Left forelimb (tissue), 1 donor: ENCODE results near the gene KRTCAP2.
"Not testable (repeated sequence)": the region's sequence is repeated elsewhere in the genome, so short reads cannot be mapped to it uniquely, and the experiment has no call there.

ENCODE experiments used
- DNase-seq: peaks from one replicate; pipeline ENCODE4 v3.0.0-alpha.2; 2018; ENCODE audit warnings: low spot score

KRTCAP2 gene

DNA sequence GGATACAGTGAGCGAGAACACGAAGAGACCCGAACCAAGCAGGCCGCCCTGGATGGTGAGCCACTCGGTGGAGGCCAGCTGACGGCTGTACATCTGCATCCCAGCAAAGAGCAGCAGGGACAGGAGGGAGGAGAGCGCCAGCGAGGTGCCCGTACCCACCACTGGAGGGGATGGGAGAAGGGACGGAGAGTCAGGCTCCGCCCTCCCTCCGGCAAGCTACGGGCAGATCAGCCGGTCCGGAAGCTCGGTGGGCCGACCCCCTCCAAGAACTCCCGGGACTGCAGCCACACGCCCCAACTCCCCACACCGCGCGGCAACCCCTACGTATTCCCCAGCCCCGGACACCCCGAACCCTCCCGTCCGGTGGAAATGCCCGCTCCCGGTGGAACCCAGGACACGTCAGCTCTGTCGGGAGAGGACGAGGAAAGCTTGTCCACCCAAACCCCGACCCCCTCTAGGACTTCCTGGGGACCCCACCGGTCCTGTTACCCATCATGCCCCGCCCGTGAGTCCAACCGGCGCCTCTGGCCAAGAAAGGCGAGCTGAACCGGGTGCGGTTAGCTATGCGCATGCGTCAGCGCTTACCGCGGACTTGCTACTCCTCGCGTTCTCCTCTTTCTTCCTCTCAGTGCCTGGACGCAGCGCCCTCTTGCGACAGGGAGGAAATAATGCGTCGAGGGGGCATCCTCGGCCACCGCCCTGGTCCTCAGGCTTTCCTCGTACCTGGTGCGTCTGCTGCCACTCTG lies at the start of gene KRTCAP2:
KRTCAP2 (minus strand) TSS at position 573 of the 746 bp plus-strand sequence; CDS start at position 493, 80 bp downstream.
- DNase-seq = peak; percentile 94

GRCh38 chr1:155220211-155220965 lies 47.3 kb upstream of the KRTCAP2 start:
- DNase-seq = not testable (repeated sequence)

GRCh38 chr1:155219592-155220031 lies 46.5 kb upstream of the KRTCAP2 start:
- DNase-seq = no peak

GRCh38 chr1:155218854-155219591 lies 45.9 kb upstream of the KRTCAP2 start:
- DNase-seq = no peak

- DNase-seq = not testable (repeated sequence)
Measured at GRCh38 chr1:155214702-155215101, 41.6 kb upstream of the KRTCAP2 start.

DNA sequence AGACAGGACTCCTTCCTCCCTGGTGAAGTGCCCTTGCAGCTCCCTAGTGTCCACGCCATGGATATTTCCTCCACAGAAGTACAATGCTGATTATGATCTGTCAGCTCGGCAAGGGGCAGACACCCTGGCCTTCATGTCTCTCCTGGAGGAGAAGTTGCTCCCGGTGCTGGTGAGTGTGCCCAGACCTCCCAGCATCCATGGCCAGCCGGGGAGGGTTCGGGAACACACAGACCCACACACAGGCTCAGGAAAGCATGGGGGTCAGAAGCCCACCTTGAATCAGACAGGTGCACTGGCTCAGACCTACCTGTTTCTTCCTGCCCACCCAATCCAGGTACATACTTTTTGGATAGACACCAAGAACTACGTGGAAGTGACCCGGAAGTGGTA lies 38.9 kb upstream of the KRTCAP2 start:
- DNase-seq = not testable (repeated sequence)

DNA sequence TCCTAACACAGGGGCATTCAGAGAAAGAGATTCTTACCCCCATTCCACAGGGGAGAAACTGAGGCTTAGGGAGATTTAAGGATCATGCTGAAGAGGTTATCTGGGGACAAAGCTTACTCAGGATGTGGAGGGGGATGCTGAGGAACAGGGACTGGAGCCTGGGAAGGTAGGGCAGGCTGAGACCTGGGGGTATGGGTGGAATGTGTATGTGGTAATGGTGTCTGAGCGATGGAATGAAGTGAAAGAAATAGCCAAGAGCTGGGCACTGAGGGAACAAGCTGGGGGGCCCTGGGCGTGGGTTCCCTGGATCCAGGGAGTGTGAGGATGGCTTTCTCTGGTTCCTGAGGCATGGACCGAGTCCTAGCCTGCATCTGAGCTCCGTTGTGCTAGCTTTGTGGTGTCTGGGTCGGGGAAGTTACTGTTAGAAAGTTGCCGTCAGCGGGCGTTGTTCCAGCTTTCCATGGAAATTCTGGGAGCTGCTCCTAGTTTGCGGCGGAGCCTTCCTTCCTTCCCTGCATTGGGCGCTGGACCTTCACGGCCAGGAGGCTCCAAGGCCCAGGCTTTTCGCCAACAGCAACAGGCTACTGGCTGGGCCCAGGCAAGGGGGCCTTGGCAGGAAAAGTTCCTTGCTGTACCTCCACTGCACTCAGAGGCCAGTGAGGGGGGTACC lies 38.4 kb upstream of the KRTCAP2 start:
- peak; percentile 81 for DNase-seq

DNA sequence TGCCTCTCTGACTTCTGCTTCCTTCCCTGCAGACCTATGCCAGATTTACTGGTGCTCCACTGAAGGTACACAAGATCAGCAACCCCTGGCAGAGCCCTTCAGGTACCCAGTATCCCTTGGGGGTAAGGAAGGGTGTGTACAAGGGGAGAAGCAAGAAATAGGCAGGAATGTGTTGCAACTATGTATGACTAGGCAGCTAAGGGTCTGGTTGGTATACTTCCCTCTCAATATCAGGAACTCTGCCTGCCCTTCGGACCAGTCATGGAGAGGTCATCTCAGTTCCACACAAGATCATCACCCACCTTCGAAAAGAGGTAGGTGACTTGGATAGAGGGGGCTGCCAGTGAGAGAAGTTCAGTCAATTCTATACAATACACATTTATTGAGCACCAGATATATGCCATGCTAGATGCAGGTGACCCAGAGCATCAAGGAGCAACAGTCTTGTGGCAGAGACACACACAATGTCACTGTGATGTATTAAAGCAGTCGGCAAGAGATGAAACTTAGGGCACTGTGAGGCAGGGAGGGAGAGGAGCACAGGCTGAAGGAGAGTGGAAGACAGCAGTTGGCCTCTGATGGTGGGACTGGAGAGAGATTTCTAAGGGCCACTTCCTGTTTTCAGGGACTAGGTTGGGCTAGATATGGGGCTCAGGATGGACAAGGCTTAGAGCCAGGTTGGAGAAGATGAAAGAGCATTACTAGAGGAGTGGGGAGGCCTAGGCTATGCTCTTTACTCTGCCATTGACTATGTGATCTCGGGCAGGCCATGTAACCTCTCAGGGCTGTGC lies 37.4 kb upstream of the KRTCAP2 start:
- DNase-seq = no peak

DNA sequence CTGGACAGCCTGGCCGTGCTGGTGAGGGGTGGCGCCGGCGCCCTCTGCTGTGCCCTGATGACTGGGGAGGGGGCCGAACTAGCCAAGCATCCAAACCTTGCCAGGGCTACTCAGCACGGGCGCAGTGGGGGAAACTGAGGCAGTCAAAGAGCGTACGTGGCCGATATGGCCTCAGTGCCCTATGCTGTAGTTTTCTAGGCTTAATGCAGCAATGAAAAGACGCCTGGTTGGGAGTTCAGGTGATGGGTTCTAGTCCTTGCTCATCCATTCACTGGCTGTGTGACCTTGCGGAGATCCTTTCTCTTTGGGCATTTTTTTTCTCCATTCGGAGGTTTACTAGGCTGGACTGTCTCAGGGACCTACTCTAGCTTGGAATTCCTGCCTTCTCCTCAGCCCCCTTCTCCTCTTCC lies 36.2 kb upstream of the KRTCAP2 start:
- no peak for DNase-seq

- DNase-seq = peak; percentile 95
Measured at GRCh38 chr1:155208541-155209311, 35.6 kb upstream of the KRTCAP2 start, which contains the start of gene MTX1. MTX1 (plus strand) TSS chr1:155208695; CDS start chr1:155208805, 110 bp downstream.

- peak; percentile 86 for DNase-seq
Measured at GRCh38 chr1:155207806-155208540, 34.9 kb upstream of the KRTCAP2 start, which contains the start of gene THBS3. THBS3 (minus strand) TSS chr1:155207897; CDS start chr1:155207876, 21 bp downstream.

DNA sequence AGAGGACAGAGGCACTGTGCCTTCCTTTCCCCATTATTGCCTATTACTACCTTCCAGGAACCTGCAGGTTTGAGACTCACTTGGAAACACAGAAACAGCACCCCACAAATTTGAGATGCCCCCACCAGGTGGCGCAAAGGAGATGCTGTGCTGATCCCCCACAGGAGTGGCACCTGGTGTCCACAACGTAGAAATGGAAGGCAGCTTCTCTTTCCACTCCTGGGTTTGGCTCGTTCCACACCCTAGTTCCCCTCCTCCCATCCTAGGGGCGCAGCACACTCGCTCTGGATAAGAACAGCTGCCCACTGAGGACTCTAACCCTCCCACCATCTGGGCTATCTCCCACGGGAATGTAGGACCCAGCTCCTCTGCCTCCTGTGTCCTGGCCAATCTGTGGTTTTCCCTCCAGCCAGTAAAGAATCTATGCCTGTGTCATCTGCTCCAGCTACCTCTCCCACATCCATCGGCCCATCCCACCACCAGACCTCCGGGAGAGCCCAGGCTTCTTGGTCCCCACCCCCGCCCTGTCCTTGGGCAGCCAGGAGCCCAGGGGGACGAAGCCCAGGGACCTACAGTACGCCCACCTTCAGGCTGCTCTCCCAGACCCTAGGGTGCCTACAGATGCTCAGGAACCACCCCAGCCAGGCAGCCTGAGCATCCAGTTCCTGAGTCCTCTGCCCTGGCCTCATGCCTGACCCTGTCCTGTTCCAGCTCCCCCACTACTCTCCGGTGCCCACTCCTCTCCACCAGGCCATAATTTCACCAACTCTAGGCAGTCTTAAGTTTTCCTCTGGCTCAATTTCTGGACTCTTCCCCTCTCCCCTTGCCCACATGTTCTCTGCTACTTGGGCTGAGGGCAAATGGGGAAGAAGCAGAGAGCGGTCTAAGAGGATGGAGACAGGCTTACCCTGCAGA lies 34.0 kb upstream of the KRTCAP2 start:
- peak; percentile 86 for DNase-seq

DNA sequence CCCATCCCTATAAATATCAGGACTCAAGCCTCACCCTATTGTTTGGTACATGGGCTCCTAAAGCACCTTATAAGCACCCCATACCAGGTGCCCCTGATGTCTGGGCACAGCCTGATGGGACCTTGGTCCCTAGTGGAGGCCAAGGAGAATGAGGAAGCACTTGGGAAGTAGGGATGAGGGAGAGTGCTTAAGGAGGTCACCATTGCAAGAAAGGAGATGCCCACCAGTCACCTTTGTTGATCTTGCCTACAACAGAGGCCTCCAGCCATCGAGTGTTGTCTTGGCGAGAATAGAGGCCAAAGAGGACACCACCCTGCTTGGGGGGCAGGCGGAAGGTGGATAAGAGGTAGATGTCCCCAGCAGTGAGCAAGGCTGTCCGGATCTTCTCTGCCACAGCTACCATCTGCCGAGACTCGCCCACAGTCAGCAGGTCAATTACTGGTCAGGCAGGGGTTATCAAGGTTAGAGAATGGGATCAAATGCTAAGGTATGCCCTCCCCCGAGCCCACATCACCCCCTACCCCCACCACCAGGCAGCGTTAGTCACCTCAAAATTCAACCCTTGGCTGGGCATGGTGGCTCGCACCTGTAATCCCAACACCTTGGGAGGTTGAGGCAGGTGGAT lies 33.0 kb upstream of the KRTCAP2 start:
- DNase-seq = no peak

GRCh38 chr1:155205035-155205434 lies 31.9 kb upstream of the KRTCAP2 start:
- DNase-seq = no peak

DNA sequence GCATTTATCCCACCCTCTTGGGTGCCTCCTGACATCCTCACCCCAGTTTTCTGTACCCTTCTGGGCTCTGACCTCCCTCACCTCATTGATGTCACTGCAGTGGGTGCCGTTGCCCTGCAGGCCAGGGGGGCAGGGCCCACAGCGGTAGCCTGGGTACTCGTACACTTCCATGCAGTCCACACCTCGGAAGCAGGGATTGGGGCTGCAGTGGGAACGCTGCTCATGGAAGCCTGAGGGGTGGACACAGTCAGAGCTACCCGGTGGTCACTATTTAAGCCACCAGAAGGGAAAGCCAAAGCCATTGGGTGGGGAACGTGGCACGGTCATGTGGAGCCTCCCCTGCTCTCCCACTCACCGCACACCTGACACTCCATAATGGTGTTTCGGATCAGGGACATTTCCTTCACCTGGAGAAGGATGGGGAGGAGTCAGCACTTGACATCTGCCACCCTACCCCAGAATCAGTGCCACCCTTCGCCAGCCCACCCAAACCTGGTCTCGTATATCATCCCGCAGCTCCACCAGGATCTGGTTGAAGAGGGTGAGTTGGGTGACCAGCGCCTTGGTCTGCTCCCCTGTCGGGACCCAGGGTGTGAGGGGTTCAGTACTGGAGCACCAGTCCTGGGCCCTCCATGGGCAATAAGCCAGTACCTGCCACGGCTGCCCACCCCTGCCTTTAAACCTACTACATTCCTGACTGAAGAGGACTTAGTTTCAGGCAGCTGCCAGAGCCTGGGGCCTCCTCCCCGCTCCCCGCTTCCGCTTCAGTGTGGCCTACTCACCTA lies 29.8 kb upstream of the KRTCAP2 start:
- DNase-seq = no peak

- DNase-seq = no peak
Measured at GRCh38 chr1:155202198-155202597, 29.1 kb upstream of the KRTCAP2 start.

GRCh38 chr1:155200920-155201319 lies 27.8 kb upstream of the KRTCAP2 start:
- DNase-seq = no peak
